IMR-90 (cell line): ENCODE results near the gene LGALS1. TPM values are rescaled to one million over a fixed set of nuclear protein-coding genes. Genes with fewer than 3 reads are reported as not detected.

Source experiments
- ATAC-seq: fragments of 200-7000 bp; cut with Tn5 transposase; 2 replicates; pipeline ENCODE4 v1.9.1; 2020; ENCODE audit warnings: low read depth, mild to moderate bottlenecking, moderate library complexity
- BruUV-seq: library from RNA; stranded (reverse); fragments of 400-500 nt; replicated peaks from 2 replicates; lab custom pipeline; 2021; lab: Mats Ljungman, UMichigan
- CTCF ChIA-PET: fragments of 300-600 bp; formaldehyde crosslinking; extraction: SDS; loops from one replicate; lab custom pipeline; 2021; ENCODE audit warnings: antibody characterized with exemption; lab: Yijun Ruan, JAX
- POLR2A ChIA-PET: fragments of 300-600 bp; sonication (Branson Sonifier 250); formaldehyde crosslinking; loops from one replicate; lab custom pipeline; 2022; ENCODE audit warnings: antibody characterized with exemption; ENCODE audit not compliant: unreplicated experiment; lab: Charles Lee
- DNase-seq: peaks from one replicate; pipeline ENCODE4 v3.0.0; 2013
- H2AFZ ChIP-seq: replicated peaks from 2 replicates; pipeline ENCODE3; 2013; ENCODE audit warnings: low read length, mild to moderate bottlenecking; ENCODE audit not compliant: poor library complexity
- H2AK5ac ChIP-seq: 2 replicates; pipeline ENCODE4 v1.6.1; 2013; ENCODE audit warnings: low read depth, low read length, inconsistent platforms
- H2AK9ac ChIP-seq: replicated peaks from 2 replicates; pipeline ENCODE3; 2013; ENCODE audit warnings: mild to moderate bottlenecking, low read depth, low read length, moderate library complexity; ENCODE audit not compliant: poor library complexity
- H2BK120ac ChIP-seq: 2 replicates; pipeline ENCODE4 v1.6.1; 2013; ENCODE audit warnings: low read depth, low read length, inconsistent platforms
- H2BK15ac ChIP-seq: 3 replicates; pipeline ENCODE4 v1.6.1; 2013; ENCODE audit warnings: low read depth, low read length, inconsistent platforms
- H2BK20ac ChIP-seq: 2 replicates; pipeline ENCODE4 v1.6.1; 2013; ENCODE audit warnings: low read depth, mild to moderate bottlenecking, inconsistent platforms, low read length, moderate library complexity
- H2BK5ac ChIP-seq: 2 replicates; pipeline ENCODE4 v1.6.1; 2013; ENCODE audit warnings: mild to moderate bottlenecking, low read depth, low read length, inconsistent platforms; ENCODE audit not compliant: poor library complexity, severe bottlenecking
- H3K14ac ChIP-seq: replicated peaks from 2 replicates; pipeline ENCODE4 v1.6.1; 2013; ENCODE audit warnings: low read depth, low read length, inconsistent platforms
- H3K18ac ChIP-seq: 2 replicates; pipeline ENCODE4 v1.6.1; 2013; ENCODE audit warnings: low read depth, low read length, control low read depth
- H3K23ac ChIP-seq: 2 replicates; pipeline ENCODE4 v1.6.1; 2013; ENCODE audit warnings: low read depth, low read length, inconsistent platforms
- H3K27ac ChIP-seq: 2 replicates; pipeline ENCODE4 v1.5.1; 2013; ENCODE audit warnings: mild to moderate bottlenecking, control low read depth, low read length; ENCODE audit not compliant: insufficient read depth
- H3K27me3 ChIP-seq: 2 replicates; pipeline ENCODE4 v1.6.1; 2013; ENCODE audit warnings: low read length; ENCODE audit not compliant: control insufficient read depth, insufficient read depth
- H3K36me3 ChIP-seq: 2 replicates; pipeline ENCODE4 v1.6.1; 2013; ENCODE audit warnings: low read length, mixed read lengths; ENCODE audit not compliant: control insufficient read depth, insufficient read depth
- H3K4ac ChIP-seq: 2 replicates; pipeline ENCODE4 v1.6.1; 2013; ENCODE audit warnings: low read depth, low read length, inconsistent platforms
- H3K4me1 ChIP-seq: 2 replicates; pipeline ENCODE4 v1.6.1; 2013; ENCODE audit warnings: low read length, mixed read lengths; ENCODE audit not compliant: control insufficient read depth, insufficient read depth
- H3K4me2 ChIP-seq: 2 replicates; pipeline ENCODE4 v1.6.1; 2013; ENCODE audit warnings: low read depth, mild to moderate bottlenecking, control low read depth, low read length, moderate library complexity
- H3K4me3 ChIP-seq: 2 replicates; pipeline ENCODE4 v1.5.1; 2013; ENCODE audit warnings: low read depth, mild to moderate bottlenecking, control low read depth, low read length, moderate library complexity; ENCODE audit not compliant: insufficient read depth
- H3K56ac ChIP-seq: 2 replicates; pipeline ENCODE4 v1.6.1; 2013; ENCODE audit warnings: low read length, inconsistent platforms; ENCODE audit not compliant: insufficient read depth; ENCODE audit errors: extremely low read depth
- H3K79me1 ChIP-seq, 2 experiments: 2 replicates each; pipeline ENCODE4 v1.6.1; 2013; ENCODE audit warnings: low read length in 2 of 2, inconsistent platforms in 1 of 2, low read depth in 1 of 2
- H3K9ac ChIP-seq: 2 replicates; pipeline ENCODE4 v1.6.1; 2013; ENCODE audit warnings: low read depth, low read length, control low read depth
- H3K9me1 ChIP-seq: 2 replicates; pipeline ENCODE4 v1.6.1; 2013; ENCODE audit warnings: low read length, inconsistent platforms; ENCODE audit not compliant: insufficient read depth
- H3K9me3 ChIP-seq: 2 replicates; pipeline ENCODE4 v1.6.1; 2013; ENCODE audit warnings: low read length; ENCODE audit not compliant: control insufficient read depth, insufficient read depth
- H4K20me1 ChIP-seq: 2 replicates; pipeline ENCODE4 v1.6.1; 2013; ENCODE audit warnings: low read length, inconsistent platforms; ENCODE audit not compliant: insufficient read depth
- H4K5ac ChIP-seq: 2 replicates; pipeline ENCODE4 v1.6.1; 2013; ENCODE audit warnings: mild to moderate bottlenecking, low read depth, low read length, control low read depth
- H4K8ac ChIP-seq, 2 experiments: 2 replicates each; pipeline ENCODE4 v1.6.1; 2013; ENCODE audit warnings: low read depth in 2 of 2, low read length in 2 of 2, control low read depth in 1 of 2, inconsistent platforms in 1 of 2
- H4K91ac ChIP-seq: 2 replicates; pipeline ENCODE4 v1.6.1; 2013; ENCODE audit warnings: low read depth, low read length, inconsistent platforms; ENCODE audit not compliant: insufficient read depth
- BHLHE40 ChIP-seq: fragments of 150-350 bp; IDR thresholded peaks from 2 replicates; pipeline ENCODE4 v1.6.1; 2016; ENCODE audit warnings: mild to moderate bottlenecking, low read depth, low read length
- CEBPB ChIP-seq: IDR thresholded peaks from 2 replicates; pipeline ENCODE4 v1.6.1; 2012; ENCODE audit warnings: low read depth, low read length, improper control_type of control experiment
- CHD1 ChIP-seq: IDR thresholded peaks from 2 replicates; pipeline ENCODE4 v1.6.1; 2012; ENCODE audit warnings: low read depth, low read length, improper control_type of control experiment
- CTCF ChIP-seq: conservative IDR thresholded peaks from 2 replicates; pipeline ENCODE4 v1.5.1; 2012; ENCODE audit warnings: mild to moderate bottlenecking, low read depth, low read length, improper control_type of control experiment
- ELK1 ChIP-seq: fragments of 150-350 bp; IDR thresholded peaks from 2 replicates; pipeline ENCODE4 v1.6.1; 2016; ENCODE audit warnings: low read depth, mild to moderate bottlenecking, low read length, moderate library complexity, borderline replicate concordance
- FOS ChIP-seq: fragments of 150-350 bp; IDR thresholded peaks from 2 replicates; pipeline ENCODE4 v1.6.1; 2016; ENCODE audit warnings: low read depth, low read length
- MAFK ChIP-seq: IDR thresholded peaks from 2 replicates; pipeline ENCODE4 v1.6.1; 2012; ENCODE audit warnings: low read depth, low read length, improper control_type of control experiment
- MAZ ChIP-seq: IDR thresholded peaks from 2 replicates; pipeline ENCODE4 v1.6.1; 2012; ENCODE audit warnings: low read depth, mild to moderate bottlenecking, low read length, improper control_type of control experiment, moderate library complexity, borderline replicate concordance
- MXI1 ChIP-seq: IDR thresholded peaks from 2 replicates; pipeline ENCODE4 v1.6.1; 2012; ENCODE audit warnings: low read depth, mild to moderate bottlenecking, low read length, moderate library complexity, borderline replicate concordance
- NFE2L2 ChIP-seq: fragments of 150-350 bp; IDR thresholded peaks from 2 replicates; pipeline ENCODE4 v1.6.1; 2016; ENCODE audit warnings: low read depth, mild to moderate bottlenecking, low read length
- POLR2A ChIP-seq: IDR thresholded peaks from 2 replicates; pipeline ENCODE4 v1.6.1; 2012; ENCODE audit warnings: mild to moderate bottlenecking, low read depth, low read length
- RAD21 ChIP-seq: IDR thresholded peaks from 2 replicates; pipeline ENCODE4 v1.6.1; 2012; ENCODE audit warnings: low read length, improper control_type of control experiment
- RCOR1 ChIP-seq: IDR thresholded peaks from 2 replicates; pipeline ENCODE4 v1.6.1; 2012; ENCODE audit warnings: mild to moderate bottlenecking, low read length, improper control_type of control experiment; ENCODE audit not compliant: insufficient replicate concordance
- RFX5 ChIP-seq: IDR thresholded peaks from 2 replicates; pipeline ENCODE4 v1.8.0; 2012; ENCODE audit warnings: low read depth, mild to moderate bottlenecking, low read length, moderate library complexity
- SMC3 ChIP-seq: fragments of 150-350 bp; IDR thresholded peaks from 2 replicates; pipeline ENCODE4 v1.6.1; 2016; ENCODE audit warnings: low read depth, mild to moderate bottlenecking, antibody characterized with exemption, low read length, moderate library complexity
- WGBS, 2 experiments: methylation state at CpG; one replicate each; pipeline versions ENCODE4 v1.1.5 to v1.1.7; 2013; ENCODE audit warnings: missing lambda C conversion rate in 2 of 2; ENCODE audit not compliant: insufficient read length in 1 of 2; ENCODE audit errors: extremely low coverage in 2 of 2; 5-methylcytosine and 5-hydroxymethylcytosine counted together
- dilution Hi-C: fragments of 300-500 bp; cut with HindIII; formaldehyde crosslinking; loops from one replicate; pipeline ENCODE4 v1.14.3; 2018; ENCODE audit warnings: low sequenced_read_pairs; ENCODE audit not compliant: unreplicated experiment
- in situ Hi-C: fragments of 300-500 bp; cut with MboI; formaldehyde crosslinking; loops from 3 replicates; pipeline ENCODE4 v1.14.3; 2019; ENCODE audit warnings: low sequenced_read_pairs, inconsistent platforms, mixed read lengths
- intact Hi-C: fragments of 100-400 bp; cut with micrococcal nuclease; formaldehyde crosslinking; loops from 2 replicates; pipeline ENCODE4 v1.10.0; 2022
- polyA plus RNA-seq, 3 experiments: library from polyadenylated mRNA; depleted of rRNA; stranded (reverse); fragments of >200 nt; gene quantifications; 2 replicates each; pipeline ENCODE4 v1.2.3, GENCODE V29; 2012; ENCODE audit warnings: low replicate concordance in 1 of 3
- total RNA-seq: library from RNA; depleted of rRNA; stranded (reverse); fragments of >200 nt; gene quantifications from 2 replicates; pipeline ENCODE4 v1.2.3, GENCODE V29; 2012

The LGALS1 gene
- total and polyA plus RNA-seq, 2 of the 4 experiments (the other 2 are of a cell fraction) = 11,896 to 15,383 TPM

- no peak overlapping the region for H3K56ac ChIP-seq
- peaks cover 10% of the 10 kb centered on the region for H3K4me1 ChIP-seq
- H3K27me3 ChIP-seq = no peaks in the 10 kb centered on the region
- ATAC-seq = no peak
- no peak overlapping the region for H4K8ac ChIP-seq
- no peak overlapping the region; the same call in 1 of the 2 replicates for H2BK120ac ChIP-seq
- 93% methylated on average over 3 of the region's 15 CpGs; no CpG with 5 or more reads in 1 of the 2 experiments for WGBS, 2 experiments
- H3K4me2 ChIP-seq = no peak overlapping the region
- intact Hi-C loops (no loop called here), in situ Hi-C loops (no loop called here), dilution Hi-C loops (no loop called here)
- no peak overlapping the region for H2BK5ac ChIP-seq
- H2AK9ac ChIP-seq = peak overlapping the region; percentile 11
- H3K23ac ChIP-seq = 0 out of 2 replicates have a peak overlapping the region, but pooled peaks have one; percentile 29
- DNase-seq = no peak
- no peak overlapping the region for H2AFZ ChIP-seq
- no peak overlapping the region for H4K91ac ChIP-seq
- no TSS peak for BruUV-seq
- H3K27ac ChIP-seq = no peak overlapping the region
- H3K9me1 ChIP-seq = no peaks in the 10 kb centered on the region; the same call in 1 of the 2 replicates
- no peak overlapping the region for H4K5ac ChIP-seq
- H3K4ac ChIP-seq = 0 out of 2 replicates have a peak overlapping the region, but pooled peaks have one; percentile 36
- no peak overlapping the region for H3K9ac ChIP-seq
- H3K36me3 ChIP-seq = peaks cover 11% of the 10 kb centered on the region
- ChIA-PET POLR2A (no interaction called here), CTCF (no interaction called here)
- peaks cover 11 to 66% of the 10 kb centered on the region in 2 experiments for H3K79me1 ChIP-seq
- no peak overlapping the region for H3K18ac ChIP-seq
- H2BK20ac ChIP-seq = no peak overlapping the region
- H3K9me3 ChIP-seq = no peaks in the 10 kb centered on the region
- peaks cover 24% of the 10 kb centered on the region for H4K20me1 ChIP-seq
- H3K14ac ChIP-seq = no peak overlapping the region
- no peak overlapping the region for H2BK15ac ChIP-seq
- H3K4me3 ChIP-seq = no peak overlapping the region
- no peak overlapping the region; the same call in 1 of the 2 replicates for H2AK5ac ChIP-seq
- TF ChIP-seq CTCF (no peak), MXI1 (no peak), NFE2L2 (no peak), MAZ (no peak), CHD1 (no peak), FOS (no peak), ELK1 (no peak), CEBPB (no peak), POLR2A (no peak), MAFK (no peak), BHLHE40 (no peak), RFX5 (no peak), RCOR1 (no peak), RAD21 (no peak), SMC3 (no peak)
Observed at GRCh38 chr22:37672206-37672919, 3.1 kb upstream of the LGALS1 start.
